ENCODE data around the gene BIN1.

Gene BIN1

GRCh38 chr2:127106991-127107621 lies at the start of gene BIN1:
BIN1 (minus strand) TSS chr2:127107154; CDS start chr2:127106943, 211 bp downstream.
- peak; percentile 96 for DNase-seq (ENCODE audit: low read depth, low spot score)

GRCh38 chr2:127155947-127156346 lies 49.0 kb upstream of the BIN1 start:
- no peak for DNase-seq (ENCODE audit: low read depth, low spot score)

GRCh38 chr2:127155028-127155581 lies 48.2 kb upstream of the BIN1 start:
- DNase-seq (ENCODE audit: low read depth, low spot score) = no peak

- DNase-seq (ENCODE audit: low read depth, low spot score) = no peak
Measured at GRCh38 chr2:127154396-127154795, 47.4 kb upstream of the BIN1 start.

GRCh38 chr2:127153691-127154158 lies 46.8 kb upstream of the BIN1 start:
- no peak for DNase-seq (ENCODE audit: low read depth, low spot score)

- no peak for DNase-seq (ENCODE audit: low read depth, low spot score)
Measured at GRCh38 chr2:127150996-127151395, 44.0 kb upstream of the BIN1 start.

- no peak for DNase-seq (ENCODE audit: low read depth, low spot score)
Measured at GRCh38 chr2:127149384-127149783, 42.4 kb upstream of the BIN1 start.

- no peak for DNase-seq (ENCODE audit: low read depth, low spot score)
Measured at GRCh38 chr2:127146820-127147502, 40.0 kb upstream of the BIN1 start.

- no peak for DNase-seq (ENCODE audit: low read depth, low spot score)
Measured at GRCh38 chr2:127146071-127146725, 39.2 kb upstream of the BIN1 start.

- DNase-seq (ENCODE audit: low read depth, low spot score) = no peak
Measured at GRCh38 chr2:127145280-127145895, 38.4 kb upstream of the BIN1 start.

GRCh38 chr2:127143841-127144782 lies 37.2 kb upstream of the BIN1 start:
- DNase-seq (ENCODE audit: low read depth, low spot score) = peak; percentile 36

- DNase-seq (ENCODE audit: low read depth, low spot score) = peak; percentile 40
Measured at GRCh38 chr2:127142663-127143630, 36.0 kb upstream of the BIN1 start.

- DNase-seq (ENCODE audit: low read depth, low spot score) = no peak
Measured at GRCh38 chr2:127140538-127140937, 33.6 kb upstream of the BIN1 start.

- DNase-seq (ENCODE audit: low read depth, low spot score) = no peak
Measured at GRCh38 chr2:127139766-127140165, 32.8 kb upstream of the BIN1 start.

- DNase-seq (ENCODE audit: low read depth, low spot score) = no peak
Measured at GRCh38 chr2:127138281-127138680, 31.3 kb upstream of the BIN1 start.

GRCh38 chr2:127137741-127138140 lies 30.8 kb upstream of the BIN1 start:
- DNase-seq (ENCODE audit: low read depth, low spot score) = no peak

- no peak for DNase-seq (ENCODE audit: low read depth, low spot score)
Measured at GRCh38 chr2:127137225-127137624, 30.3 kb upstream of the BIN1 start.

- no peak for DNase-seq (ENCODE audit: low read depth, low spot score)
Measured at GRCh38 chr2:127134833-127135830, 28.2 kb upstream of the BIN1 start.
